HG03135 (cell line): ENCODE measurements around the gene LRRC18.

Experiments
- ATAC-seq: cut with Tn5 transposase; IDR thresholded peaks from one replicate; pipeline ENCODE4 v1.9.1; 2021; ENCODE audit warnings: mild to moderate bottlenecking, moderate library complexity; ENCODE audit not compliant: unreplicated experiment

Gene LRRC18

DNA sequence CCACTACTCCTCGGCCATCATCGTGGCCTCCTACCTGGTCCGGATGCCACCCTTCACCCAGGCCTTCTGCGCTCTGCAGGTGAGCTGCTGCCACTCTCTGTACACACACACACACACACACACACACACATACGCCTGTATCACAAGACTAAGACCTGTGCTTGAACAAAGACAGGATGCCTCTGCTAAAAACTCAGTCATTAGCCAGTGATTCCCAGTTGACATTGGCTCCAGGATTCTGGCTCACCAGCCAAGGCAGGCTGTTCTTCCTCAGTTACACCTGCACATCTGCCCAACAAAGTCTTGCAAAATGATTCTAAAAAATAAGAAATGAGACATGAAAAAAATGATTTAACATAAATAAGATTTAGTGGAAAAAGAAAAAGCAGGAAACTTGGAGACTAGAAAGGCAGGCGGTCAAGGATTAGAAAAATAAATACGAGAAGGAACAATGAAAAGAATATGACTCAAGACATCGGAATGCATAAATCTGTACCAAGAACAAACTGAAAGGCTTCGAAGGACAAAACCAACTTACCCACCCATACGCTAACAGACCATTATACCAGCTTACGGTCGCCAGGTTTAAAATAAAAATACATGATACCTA lies 7.4 kb upstream of the LRRC18 start:
- no peak for ATAC-seq

DNA sequence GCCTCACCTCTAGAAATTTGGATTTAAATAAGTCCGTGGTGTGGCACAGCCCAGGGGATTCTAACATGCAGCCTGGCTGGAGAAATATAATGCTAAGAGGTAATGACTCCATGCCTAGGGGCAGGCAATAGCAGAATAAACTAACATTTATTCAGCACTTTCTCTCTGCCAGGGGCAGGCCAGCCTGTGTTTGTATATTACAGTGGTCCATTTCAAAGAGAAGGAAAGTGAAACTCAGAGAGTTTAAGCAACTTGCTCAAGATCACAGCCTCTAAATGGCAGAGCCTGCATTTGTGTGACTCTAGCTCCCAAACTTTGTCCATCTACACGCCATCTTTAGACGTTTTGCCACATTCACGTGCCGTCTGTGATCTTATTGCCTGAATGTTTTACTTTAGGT lies 6.7 kb upstream of the LRRC18 start:
- no peak for ATAC-seq

DNA sequence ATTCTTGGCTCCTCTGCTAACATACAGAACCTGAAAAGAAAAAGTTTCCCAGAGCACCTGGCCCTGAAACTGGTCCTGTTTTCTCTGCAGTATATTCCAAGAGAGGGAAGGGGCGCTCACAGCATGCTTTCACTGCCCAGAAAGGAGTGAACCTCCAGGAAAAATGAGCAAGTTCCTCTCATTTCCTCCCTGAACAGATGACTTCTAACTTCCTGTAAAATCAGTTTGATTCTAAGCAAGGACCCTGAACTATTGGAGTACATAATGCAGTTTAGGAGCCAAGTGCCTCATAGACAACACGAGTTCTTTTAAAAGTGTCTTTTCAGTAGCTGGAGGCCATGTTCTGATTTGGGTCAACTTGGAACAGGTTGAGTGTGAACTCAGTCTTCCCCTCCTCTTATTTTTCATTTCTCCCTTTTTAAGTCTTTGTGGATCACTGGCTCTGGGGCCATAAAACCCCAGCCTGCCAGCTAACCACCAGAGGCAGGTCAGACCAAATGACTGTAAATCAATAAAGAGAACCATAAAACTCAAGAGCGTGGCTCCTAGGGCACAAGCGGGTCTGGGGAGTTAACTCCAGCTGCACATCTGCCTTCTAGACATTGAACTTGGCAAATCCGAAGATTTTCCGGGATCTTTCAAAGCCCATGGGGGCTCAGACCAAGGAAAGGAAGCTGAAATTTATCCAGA lies 5.9 kb upstream of the LRRC18 start:
- no peak for ATAC-seq

DNA sequence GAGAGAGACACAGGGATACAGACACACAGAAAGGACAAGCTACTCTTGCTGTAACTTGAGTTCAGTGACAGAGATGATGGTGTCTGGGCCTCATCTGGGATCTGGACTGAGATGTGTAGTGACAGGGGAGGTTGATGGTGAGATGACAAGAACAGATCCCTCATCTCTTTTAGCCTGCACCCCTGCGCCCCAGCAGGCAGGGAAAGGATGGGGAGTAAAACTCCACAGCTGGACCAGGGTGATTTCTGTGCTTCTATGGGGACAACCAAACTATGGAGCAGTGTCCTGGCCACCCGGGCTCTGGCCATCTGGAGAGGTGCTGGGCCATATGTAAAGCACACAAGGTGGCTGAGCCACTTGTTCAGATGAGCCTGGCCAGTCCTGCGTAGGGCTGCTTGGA lies 4.5 kb upstream of the LRRC18 start:
- ATAC-seq: no peak

- ATAC-seq: no peak
These were observed 3.5 kb upstream of the LRRC18 start for GRCh38 chr10:48943096-48943495.

DNA sequence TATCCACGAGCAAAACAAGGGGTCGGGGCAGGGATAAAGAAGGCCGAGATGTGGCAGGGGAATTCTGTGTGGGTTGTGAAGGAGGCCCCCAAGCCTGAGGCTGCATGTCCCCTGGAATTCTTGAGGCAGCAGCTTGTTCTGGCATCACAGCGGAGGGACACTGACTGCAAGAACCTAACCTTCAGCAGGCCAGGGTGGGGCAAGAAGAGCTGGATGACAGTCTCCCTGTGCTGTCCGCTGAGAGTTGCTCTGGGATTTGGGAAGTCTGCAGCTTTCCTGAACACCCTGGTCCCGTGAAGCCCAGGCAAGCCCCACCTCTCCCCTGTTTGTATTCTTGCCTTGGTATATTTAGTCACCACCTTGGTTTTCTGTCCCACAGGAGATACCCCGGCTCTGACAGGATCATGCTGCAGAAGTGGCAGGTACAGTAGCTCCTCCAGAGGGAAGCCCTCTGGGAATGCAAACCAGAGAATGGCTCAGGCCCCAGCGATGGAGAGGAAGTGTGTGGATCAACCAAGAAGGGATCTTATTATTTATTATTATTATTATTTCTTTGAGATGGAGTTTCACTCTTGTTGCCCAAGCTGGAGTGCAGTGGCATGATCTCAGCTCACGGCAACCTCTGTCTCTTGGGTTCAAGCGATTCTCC lies 1.9 kb upstream of the LRRC18 start:
- no peak for ATAC-seq

GRCh38 chr10:48940958-48941357 lies 1.3 kb upstream of the LRRC18 start:
- no peak for ATAC-seq

- ATAC-seq: no peak
These were observed 732 bp upstream of the LRRC18 start for GRCh38 chr10:48940372-48940771.

- no peak for ATAC-seq
These were observed 577 bp downstream of the LRRC18 start for GRCh38 chr10:48938990-48939536.

GRCh38 chr10:48938281-48938680 lies 1.4 kb downstream of the LRRC18 start:
- no peak for ATAC-seq

GRCh38 chr10:48937796-48938195 lies 1.8 kb downstream of the LRRC18 start:
- no peak for ATAC-seq

- no peak for ATAC-seq
These were observed 4.1 kb downstream of the LRRC18 start for GRCh38 chr10:48935577-48935976.

GRCh38 chr10:48934672-48935501 lies 4.8 kb downstream of the LRRC18 start:
- no peak for ATAC-seq

DNA sequence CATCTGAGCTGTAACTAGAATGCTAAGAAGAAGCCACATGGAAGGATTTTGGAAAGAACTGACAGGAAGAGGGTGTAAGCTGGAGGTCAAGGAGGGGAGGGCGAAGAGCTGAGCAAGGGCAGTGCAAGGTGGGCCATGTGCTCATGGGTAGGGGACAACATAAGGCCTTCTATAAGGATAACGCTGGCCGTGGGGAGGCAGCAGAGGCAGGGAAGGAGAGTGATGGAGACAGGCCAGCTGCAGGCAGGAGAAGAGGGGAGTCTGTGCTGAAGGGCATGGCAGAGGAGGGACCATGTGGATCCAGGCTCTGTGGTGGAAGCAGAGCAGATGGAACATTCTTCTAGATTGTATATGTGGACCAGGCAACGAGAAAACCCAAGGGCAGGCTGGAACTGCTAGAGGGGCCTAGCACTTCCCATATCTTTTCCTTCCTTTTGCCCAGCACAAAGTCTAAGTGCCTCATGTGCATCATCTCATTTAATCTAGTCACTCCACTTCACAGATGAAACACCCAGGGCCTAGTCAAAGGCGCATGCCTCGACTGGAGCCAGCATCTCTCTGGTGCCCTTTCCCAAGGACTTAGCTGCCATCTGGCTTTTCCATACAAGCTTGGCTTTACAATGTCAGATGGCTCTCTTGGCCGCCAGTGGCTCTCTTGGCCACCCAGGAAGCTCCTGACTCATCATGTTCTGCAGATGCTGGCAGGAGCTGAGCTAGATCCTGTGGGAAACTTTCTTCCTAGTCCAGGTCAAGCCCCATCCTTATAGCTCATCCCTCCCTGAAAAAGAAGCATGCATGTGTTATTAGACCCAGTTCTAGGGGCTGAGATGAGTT lies 6.6 kb downstream of the LRRC18 start:
- ATAC-seq: no peak

GRCh38 chr10:48931188-48931587 lies 8.5 kb downstream of the LRRC18 start:
- no peak for ATAC-seq

- ATAC-seq: no peak
These were observed 10.1 kb downstream of the LRRC18 start for GRCh38 chr10:48929413-48929990.

GRCh38 chr10:48926764-48927540 lies 12.7 kb downstream of the LRRC18 start:
- no peak for ATAC-seq

- ATAC-seq: no peak
These were observed 13.4 kb downstream of the LRRC18 start for GRCh38 chr10:48926255-48926654.

GRCh38 chr10:48924988-48925387 lies 14.7 kb downstream of the LRRC18 start:
- ATAC-seq: no peak
